NT2/D1 (cell line): ENCODE data around the gene SLC19A1.

Source experiments
- DNase-seq: peaks from one replicate; pipeline ENCODE4 v3.0.0-alpha.2; 2011; ENCODE audit warnings: low read depth, low spot score
- H3K27me3 ChIP-seq: 2 replicates; pipeline ENCODE4 v1.6.0; 2011; ENCODE audit warnings: mild to moderate bottlenecking; ENCODE audit not compliant: insufficient read length, insufficient read depth
- H3K36me3 ChIP-seq: 2 replicates; pipeline ENCODE4 v1.6.1; 2011; ENCODE audit warnings: mild to moderate bottlenecking, low read length, mixed read lengths; ENCODE audit not compliant: insufficient read depth, insufficient read length
- H3K4me1 ChIP-seq: 2 replicates; pipeline ENCODE4 v1.5.1; 2011; ENCODE audit not compliant: insufficient read depth, insufficient read length
- H3K4me3 ChIP-seq: 2 replicates; pipeline ENCODE4 v1.5.1; 2011; ENCODE audit warnings: low read depth; ENCODE audit not compliant: insufficient read length
- H3K9ac ChIP-seq: 2 replicates; pipeline ENCODE4 v1.6.0; 2011; ENCODE audit warnings: low read depth; ENCODE audit not compliant: insufficient read length
- H3K9me3 ChIP-seq: 2 replicates; pipeline ENCODE4 v1.5.1; 2011; ENCODE audit warnings: mild to moderate bottlenecking, low read length; ENCODE audit not compliant: insufficient read depth
- SUZ12 ChIP-seq: IDR thresholded peaks from 2 replicates; pipeline ENCODE4 v1.6.1; 2011; ENCODE audit not compliant: insufficient read length, insufficient read depth; ENCODE audit errors: extremely low read depth
- YY1 ChIP-seq: IDR thresholded peaks from 2 replicates; pipeline ENCODE4 v1.6.1; 2011; ENCODE audit not compliant: insufficient read length, insufficient read depth
- ZNF274 ChIP-seq: IDR thresholded peaks from 2 replicates; pipeline ENCODE4 v1.6.1; 2011; ENCODE audit warnings: mild to moderate bottlenecking, low read depth, low read length

Gene SLC19A1

GRCh38 chr21:45514311-45515021 is 27.8 kb downstream of the SLC19A1 start:
- Histone ChIP-seq H3K9me3 (peaks cover 16% of the 10 kb centered on the region), H3K4me1 (peaks cover 27% of the 10 kb centered on the region), H3K4me3 (no peak overlapping the region), H3K36me3 (peaks cover 78% of the 10 kb centered on the region), H3K9ac (no peak overlapping the region), H3K27me3 (no peaks in the 10 kb centered on the region)
- no peak for DNase-seq
- no peak for TF ChIP-seq ZNF274

GRCh38 chr21:45513741-45514310 is 28.4 kb downstream of the SLC19A1 start:
- Histone ChIP-seq H3K4me1 (peaks cover 27% of the 10 kb centered on the region), H3K9me3 (peaks cover 10% of the 10 kb centered on the region), H3K36me3 (peaks cover 85% of the 10 kb centered on the region)

DNA sequence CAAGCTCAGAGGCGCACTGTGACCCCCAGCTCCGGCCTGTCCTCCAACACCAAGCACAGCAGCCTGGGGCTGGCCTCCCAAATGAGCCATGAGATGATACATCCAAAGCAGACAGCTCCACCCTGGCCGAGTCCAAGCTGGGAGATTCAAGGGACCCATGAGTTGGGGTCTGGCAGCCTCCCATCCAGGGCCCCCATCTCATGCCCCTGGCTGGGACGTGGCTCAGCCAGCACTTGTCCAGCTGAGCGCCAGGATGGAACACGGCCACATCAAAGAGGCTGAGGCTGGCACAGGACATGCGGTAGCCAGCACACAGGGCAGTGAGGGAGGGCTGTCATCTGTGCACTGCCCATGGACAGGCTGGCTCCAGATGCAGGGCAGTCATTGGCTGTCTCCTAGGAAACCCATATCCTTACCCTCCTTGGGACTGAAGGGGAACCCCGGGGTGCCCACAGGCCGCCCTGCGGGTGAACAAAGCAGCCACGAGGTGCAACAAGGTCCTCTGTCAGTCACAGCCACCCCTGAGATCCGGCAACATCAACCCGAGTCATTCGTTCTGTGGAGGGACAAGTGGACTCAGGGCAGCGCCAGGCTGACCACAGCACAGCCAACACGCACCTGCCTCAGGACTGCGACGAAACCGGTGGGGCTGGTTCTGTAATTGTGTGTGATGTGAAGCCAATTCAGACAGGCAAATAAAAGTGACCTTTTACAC is 29.1 kb downstream of the SLC19A1 start:
- TF ChIP-seq ZNF274 (no peak), SUZ12 (no peak), YY1 (no peak)
- H3K9me3 ChIP-seq, result peaks cover 3% of the 10 kb centered on the region
- H3K27me3 ChIP-seq, result no peaks in the 10 kb centered on the region
- peaks cover 30% of the 10 kb centered on the region for H3K4me1 ChIP-seq
- DNase-seq, result no peak
- peaks cover 88% of the 10 kb centered on the region for H3K36me3 ChIP-seq
- H3K4me3 ChIP-seq, result no peak overlapping the region
- no peak overlapping the region for H3K9ac ChIP-seq

More at GRCh38 chr21:45513741-45514310, 28.4 kb downstream of the SLC19A1 start:
- Histone ChIP-seq H3K27me3 (no peaks in the 10 kb centered on the region), H3K4me3 (no peak overlapping the region), H3K9ac (no peak overlapping the region)
- no peak for DNase-seq
- TF ChIP-seq YY1 (no peak), ZNF274 (no peak), SUZ12 (no peak)

GRCh38 chr21:45512626-45513002 is 29.6 kb downstream of the SLC19A1 start:
- Histone ChIP-seq H3K27me3 (no peaks in the 10 kb centered on the region), H3K4me1 (peaks cover 34% of the 10 kb centered on the region), H3K9me3 (no peaks in the 10 kb centered on the region), H3K36me3 (peaks cover 93% of the 10 kb centered on the region), H3K4me3 (no peak overlapping the region), H3K9ac (no peak overlapping the region)
- DNase-seq, result no peak
- TF ChIP-seq YY1 (no peak), SUZ12 (no peak), ZNF274 (no peak)

DNA sequence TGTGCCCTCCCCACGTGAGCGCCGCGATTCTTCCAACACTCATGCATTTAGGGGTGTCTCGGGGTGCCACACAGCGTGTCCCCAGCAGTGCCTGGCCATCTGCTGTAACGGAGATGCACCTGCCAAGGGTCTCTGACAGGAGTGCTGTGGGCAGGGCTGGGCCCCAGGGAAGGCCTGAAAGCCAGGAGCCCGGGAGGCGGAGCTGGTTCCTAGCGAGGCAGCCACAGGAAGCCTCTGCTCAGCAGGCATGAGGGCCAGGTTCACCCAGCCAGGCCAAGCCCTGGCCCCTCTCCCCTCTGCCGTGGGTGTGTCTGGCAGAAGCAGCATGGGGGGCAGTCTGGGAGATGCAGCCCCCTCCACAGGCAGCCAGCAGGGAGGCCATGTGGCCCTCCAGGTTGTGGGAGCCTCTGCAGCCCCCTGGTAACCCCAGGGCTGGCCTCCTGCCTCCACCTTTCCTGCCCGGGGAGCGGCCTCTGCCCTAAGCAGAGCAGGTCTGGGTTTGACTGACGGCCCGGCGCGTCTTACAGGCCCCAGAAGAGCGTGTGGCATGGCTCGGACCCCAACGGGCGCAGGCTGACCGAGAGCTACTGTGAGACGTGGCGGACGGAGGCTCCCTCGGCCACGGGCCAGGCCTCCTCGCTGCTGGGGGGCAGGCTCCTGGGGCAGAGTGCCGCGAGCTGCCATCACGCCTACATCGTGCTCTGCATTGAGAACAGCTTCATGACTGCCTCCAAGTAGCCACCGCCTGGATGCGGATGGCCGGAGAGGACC is 30.4 kb downstream of the SLC19A1 start:
- TF ChIP-seq SUZ12 (no peak), YY1 (no peak), ZNF274 (no peak)
- no peak overlapping the region for H3K4me3 ChIP-seq
- H3K9ac ChIP-seq, result peak overlapping the region; percentile 42
- H3K27me3 ChIP-seq, result no peaks in the 10 kb centered on the region
- DNase-seq, result no peak
- H3K36me3 ChIP-seq, result peaks cover 94% of the 10 kb centered on the region
- H3K9me3 ChIP-seq, result no peaks in the 10 kb centered on the region
- H3K4me1 ChIP-seq, result peaks cover 39% of the 10 kb centered on the region

GRCh38 chr21:45511007-45511406 is 31.2 kb downstream of the SLC19A1 start:
- H3K4me3 ChIP-seq, result no peak overlapping the region
- TF ChIP-seq ZNF274 (no peak), SUZ12 (no peak), YY1 (no peak)
- peaks cover 94% of the 10 kb centered on the region for H3K36me3 ChIP-seq
- H3K27me3 ChIP-seq, result no peaks in the 10 kb centered on the region
- H3K4me1 ChIP-seq, result peaks cover 32% of the 10 kb centered on the region
- no peak for DNase-seq
- H3K9ac ChIP-seq, result no peak overlapping the region
- no peaks in the 10 kb centered on the region for H3K9me3 ChIP-seq

GRCh38 chr21:45510466-45510955 is 31.7 kb downstream of the SLC19A1 start:
- H3K27me3 ChIP-seq, result no peaks in the 10 kb centered on the region
- H3K36me3 ChIP-seq, result peaks cover 96% of the 10 kb centered on the region
- H3K9ac ChIP-seq, result no peak overlapping the region
- TF ChIP-seq SUZ12, result no peak
- no peak for TF ChIP-seq YY1
- no peak for TF ChIP-seq ZNF274
- H3K4me1 ChIP-seq, result peaks cover 27% of the 10 kb centered on the region
- H3K4me3 ChIP-seq, result no peak overlapping the region
- DNase-seq, result no peak
- no peaks in the 10 kb centered on the region for H3K9me3 ChIP-seq
